ENCODE data around the gene RYR3.

GRCh38 chr15:33908406-33908805 is 597.6 kb downstream of the RYR3 start:
- TF ChIP-seq CTCF (IDR thresholded peaks at IDR 0.05; ENCODE audit: low read depth, low read length, poor library complexity, severe bottlenecking): no peak
- TF ChIP-seq EZH2phosphoT487 (IDR thresholded peaks at IDR 0.05; ENCODE audit: borderline replicate concordance, low read length): no peak

Measured in DOHH2 (cell line).